KOPT-K1 (cell line): Measurements from ENCODE around the gene FRMD8.

ENCODE experiments used
- H3K27ac ChIP-seq: fragments of 200-600 bp; sonication (generic); 2 replicates; pipeline ENCODE4 v1.5.1; 2016; ENCODE audit warnings: antibody characterized with exemption, mild to moderate bottlenecking, low read depth, low read length; ENCODE audit not compliant: poor library complexity, severe bottlenecking
- H3K36me3 ChIP-seq: fragments of 200-600 bp; sonication (generic); 2 replicates; pipeline ENCODE4 v1.5.1; 2017; ENCODE audit warnings: antibody characterized with exemption, mild to moderate bottlenecking, low read length, moderate library complexity; ENCODE audit not compliant: insufficient read depth
- H3K9me3 ChIP-seq: fragments of 200-600 bp; sonication (generic); 2 replicates; pipeline ENCODE4 v1.5.1; 2017; ENCODE audit warnings: antibody characterized with exemption, low read length, mild to moderate bottlenecking; ENCODE audit not compliant: insufficient read depth, poor library complexity, severe bottlenecking

The FRMD8 gene

GRCh38 chr11:65395961-65396530 is 9.6 kb downstream of the FRMD8 start:
- no peaks in the 10 kb centered on the region for H3K9me3 ChIP-seq
- H3K36me3 ChIP-seq: peaks cover 90% of the 10 kb centered on the region
- no peak overlapping the region for H3K27ac ChIP-seq

- H3K36me3 ChIP-seq: peaks cover 92% of the 10 kb centered on the region
- no peak overlapping the region for H3K27ac ChIP-seq
Measured at GRCh38 chr11:65396769-65397745, 10.6 kb downstream of the FRMD8 start.

GRCh38 chr11:65398362-65398910 is 12.0 kb downstream of the FRMD8 start:
- Histone ChIP-seq H3K36me3 (peaks cover 86% of the 10 kb centered on the region), H3K9me3 (no peaks in the 10 kb centered on the region), H3K27ac (no peak overlapping the region)

More at GRCh38 chr11:65396769-65397745, 10.6 kb downstream of the FRMD8 start:
- H3K9me3 ChIP-seq: no peaks in the 10 kb centered on the region

GRCh38 chr11:65399249-65399648 is 12.8 kb downstream of the FRMD8 start:
- no peak overlapping the region for H3K27ac ChIP-seq
- H3K36me3 ChIP-seq: peaks cover 86% of the 10 kb centered on the region
- H3K9me3 ChIP-seq: no peaks in the 10 kb centered on the region

DNA sequence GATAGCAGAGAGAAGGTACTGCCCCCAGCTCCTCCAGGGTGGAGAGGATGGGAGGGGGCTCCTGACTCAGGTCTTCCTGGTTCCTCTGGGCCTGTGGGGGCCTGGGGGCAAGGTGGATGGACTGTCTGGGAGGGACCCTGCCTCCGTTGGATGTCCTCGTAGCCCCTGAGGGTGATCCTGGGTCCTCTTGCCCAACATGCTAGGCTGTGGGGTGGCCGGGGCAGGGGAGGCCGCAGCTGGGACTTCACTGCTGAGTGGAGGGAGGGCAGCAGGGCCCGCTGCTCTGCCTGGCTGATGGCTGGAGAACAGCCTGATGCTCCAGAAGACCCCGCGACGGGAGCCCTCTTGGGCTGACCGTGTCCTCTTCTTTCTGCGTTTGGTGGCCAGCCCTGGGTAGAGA is 13.4 kb downstream of the FRMD8 start:
- peaks cover 86% of the 10 kb centered on the region for H3K36me3 ChIP-seq
- no peaks in the 10 kb centered on the region for H3K9me3 ChIP-seq
- H3K27ac ChIP-seq: no peak overlapping the region

GRCh38 chr11:65400307-65401072 is 14.1 kb downstream of the FRMD8 start:
- Histone ChIP-seq H3K27ac (no peak overlapping the region), H3K9me3 (no peaks in the 10 kb centered on the region), H3K36me3 (peaks cover 90% of the 10 kb centered on the region)

- no peak overlapping the region for H3K27ac ChIP-seq
- H3K9me3 ChIP-seq: no peaks in the 10 kb centered on the region
- H3K36me3 ChIP-seq: peaks cover 86% of the 10 kb centered on the region
Measured at GRCh38 chr11:65401073-65401802, 14.8 kb downstream of the FRMD8 start.

DNA sequence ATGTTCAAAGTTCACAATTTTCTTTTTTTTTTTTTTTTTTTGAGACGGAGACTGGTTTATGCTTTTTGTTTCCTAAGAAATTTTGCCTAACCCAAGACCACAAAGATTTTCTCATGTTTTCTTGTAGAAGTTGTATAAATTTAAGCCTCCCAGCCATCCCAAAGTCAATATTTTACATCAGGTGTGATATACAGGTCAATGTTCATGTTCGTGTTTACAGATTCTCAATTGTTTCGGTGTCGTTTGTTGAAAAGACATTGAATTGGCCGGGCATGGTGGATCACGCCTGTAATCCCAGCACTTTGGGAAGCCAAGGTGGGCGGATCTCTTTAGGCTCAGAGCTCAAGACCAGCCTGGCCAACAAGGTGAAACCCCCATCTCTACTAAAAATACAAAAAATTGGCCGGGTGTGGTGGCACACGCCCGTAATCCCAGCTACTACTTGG is 15.4 kb downstream of the FRMD8 start:
- H3K9me3 ChIP-seq: no peaks in the 10 kb centered on the region
- peaks cover 85% of the 10 kb centered on the region for H3K36me3 ChIP-seq
- no peak overlapping the region for H3K27ac ChIP-seq

DNA sequence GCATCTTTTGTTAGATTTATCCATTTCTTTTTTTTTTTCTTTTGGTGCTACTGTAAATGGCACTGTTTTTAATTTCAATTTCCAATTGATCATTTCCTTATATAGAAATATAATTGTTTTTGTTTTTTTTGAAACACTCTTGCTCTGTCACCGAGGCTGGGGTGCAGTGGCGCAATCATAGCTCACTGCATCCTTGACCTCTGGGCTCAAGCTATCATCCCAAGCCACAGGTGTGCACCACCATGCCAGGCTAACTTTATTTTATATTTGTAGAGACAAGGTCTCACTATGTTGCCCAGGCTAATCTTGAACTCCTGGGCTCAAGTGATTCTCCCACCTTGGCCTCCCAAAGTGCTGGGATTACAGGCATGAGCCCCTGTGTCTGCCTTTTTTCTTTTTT is 16.4 kb downstream of the FRMD8 start:
- Histone ChIP-seq H3K9me3 (no peaks in the 10 kb centered on the region), H3K27ac (no peak overlapping the region), H3K36me3 (peaks cover 84% of the 10 kb centered on the region)

- H3K27ac ChIP-seq: no peak overlapping the region
- peaks cover 84% of the 10 kb centered on the region for H3K36me3 ChIP-seq
- no peaks in the 10 kb centered on the region for H3K9me3 ChIP-seq
Measured at GRCh38 chr11:65403607-65404121, 17.2 kb downstream of the FRMD8 start.

GRCh38 chr11:65404210-65404609 is 17.8 kb downstream of the FRMD8 start:
- H3K36me3 ChIP-seq: peaks cover 85% of the 10 kb centered on the region

GRCh38 chr11:65404638-65405339 is 18.4 kb downstream of the FRMD8 start:
- Histone ChIP-seq H3K27ac (no peak overlapping the region), H3K9me3 (no peaks in the 10 kb centered on the region), H3K36me3 (peaks cover 85% of the 10 kb centered on the region)

More at GRCh38 chr11:65404210-65404609, 17.8 kb downstream of the FRMD8 start:
- Histone ChIP-seq H3K27ac (no peak overlapping the region), H3K9me3 (no peaks in the 10 kb centered on the region)

GRCh38 chr11:65410936-65411680 is 24.7 kb downstream of the FRMD8 start:
- no peak overlapping the region for H3K27ac ChIP-seq
- H3K36me3 ChIP-seq: peaks cover 64% of the 10 kb centered on the region
- no peaks in the 10 kb centered on the region for H3K9me3 ChIP-seq
